B cell (primary cell): ENCODE results near the gene ZEB2. TPM values are rescaled to one million over a fixed set of nuclear protein-coding genes. Genes with fewer than 3 reads are reported as not detected.

Source experiments
- ATAC-seq: fragments of 200-7000 bp; cut with Tn5 transposase; one replicate; pipeline ENCODE4 v1.10.0; 2021; ENCODE audit warnings: low read depth, mild to moderate bottlenecking, moderate number of reproducible peaks, moderate library complexity
- CTCF ChIA-PET: fragments of 350-600 bp; sonication (Branson Sonifier 250); formaldehyde crosslinking; loops from one replicate; lab custom pipeline; 2021; ENCODE audit warnings: antibody characterized with exemption, inconsistent platforms; lab: Charles Lee
- POLR2A ChIA-PET: fragments of 350-600 bp; sonication (Branson Sonifier 250); formaldehyde crosslinking; loops from one replicate; lab custom pipeline; 2021; ENCODE audit warnings: antibody characterized with exemption; lab: Charles Lee
- DNase-seq: peaks from one replicate; pipeline ENCODE4 v3.0.0; 2013
- H2AFZ ChIP-seq: 2 replicates; pipeline ENCODE4 v1.6.1; 2012; ENCODE audit warnings: mild to moderate bottlenecking, low read depth, low read length; ENCODE audit not compliant: insufficient read depth, poor library complexity, severe bottlenecking
- H3K27ac ChIP-seq, 2 donors: 1 replicate in 1 of 2; 2 replicates in 1 of 2; pipeline ENCODE4 v1.5.1; 2012 to 2013; ENCODE audit warnings: low read length in 2 of 2, mild to moderate bottlenecking in 2 of 2, moderate library complexity in 1 of 2
- H3K27me3 ChIP-seq, 4 experiments: fragments of 200-600 bp in 1 of 4; sonication (generic) in 1 of 4; replicated peaks in 1 of 4; 1 replicate in 2 of 4; 2 replicates in 2 of 4; pipeline versions ENCODE4 v1.6.1 to v1.7.0; 2013 to 2016; ENCODE audit warnings: low read length in 3 of 4, mild to moderate bottlenecking in 2 of 4, mixed read lengths in 1 of 4, moderate library complexity in 1 of 4; ENCODE audit not compliant: insufficient read depth in 4 of 4, control insufficient read depth in 3 of 4; ENCODE audit errors: control extremely low read depth in 1 of 4
- H3K36me3 ChIP-seq, 2 experiments: replicated peaks in 1 of 2; 1 replicate in 1 of 2; 2 replicates in 1 of 2; pipeline versions ENCODE4 v1.6.1 to v1.7.1; 2013; ENCODE audit warnings: low read length in 1 of 2; ENCODE audit not compliant: insufficient read depth in 2 of 2, control insufficient read depth in 1 of 2; ENCODE audit errors: control extremely low read depth in 1 of 2, extremely low read depth in 1 of 2
- H3K4me1 ChIP-seq, 2 donors: fragments of 200-600 bp in 1 of 2; sonication (generic) in 1 of 2; 1 replicate in 1 of 2; 2 replicates in 1 of 2; pipeline versions ENCODE4 v1.5.1 to v1.6.1; 2013 to 2017; ENCODE audit warnings: low read length in 2 of 2; ENCODE audit not compliant: control insufficient read depth in 2 of 2, insufficient read depth in 2 of 2
- H3K4me2 ChIP-seq: replicated peaks from 2 replicates; pipeline ENCODE3; 2012; ENCODE audit warnings: mild to moderate bottlenecking, low read depth, low read length; ENCODE audit not compliant: poor library complexity, severe bottlenecking
- H3K4me3 ChIP-seq, 5 experiments: fragments of 200-600 bp in 1 of 5; sonication (generic) in 1 of 5; 1 replicate in 3 of 5; 2 replicates in 2 of 5; pipeline versions ENCODE4 v1.5.1 to v1.7.0; 2011 to 2016; ENCODE audit warnings: low read length in 4 of 5, mild to moderate bottlenecking in 4 of 5, low read depth in 2 of 5, control low read depth in 1 of 5, moderate library complexity in 1 of 5; ENCODE audit not compliant: insufficient read depth in 1 of 5; ENCODE audit errors: control extremely low read depth in 1 of 5, extremely low read depth in 1 of 5
- H3K79me2 ChIP-seq: fragments of 200-600 bp; sonication (generic); one replicate; pipeline ENCODE4 v1.6.0; 2016; ENCODE audit warnings: low read length; ENCODE audit not compliant: control insufficient read depth, insufficient read depth
- H3K9ac ChIP-seq: fragments of 200-600 bp; sonication (generic); 2 replicates; pipeline ENCODE4 v1.6.1; 2017; ENCODE audit warnings: mild to moderate bottlenecking, low read length, moderate library complexity
- H3K9me3 ChIP-seq, 3 donors: one replicate each; pipeline versions ENCODE4 v1.6.1 to v1.7.1; 2013; ENCODE audit warnings: low read length in 2 of 3; ENCODE audit not compliant: control insufficient read depth in 2 of 3, insufficient read depth in 1 of 3; ENCODE audit errors: control extremely low read depth in 1 of 3
- H4K20me1 ChIP-seq: 2 replicates; pipeline ENCODE4 v1.6.0; 2012; ENCODE audit warnings: mild to moderate bottlenecking, low read length; ENCODE audit not compliant: insufficient read depth, control insufficient read depth, poor library complexity, severe bottlenecking
- H3K27ac Mint-ChIP-seq: one replicate; pipeline ENCODE4 v1.8.0; 2021; ENCODE audit warnings: mixed read lengths
- H3K27me3 Mint-ChIP-seq: one replicate; pipeline ENCODE4 v1.8.0; 2021; ENCODE audit warnings: mixed read lengths
- H3K4me1 Mint-ChIP-seq: one replicate; pipeline ENCODE4 v1.8.0; 2021; ENCODE audit warnings: mixed read lengths
- H3K4me3 Mint-ChIP-seq: one replicate; pipeline ENCODE4 v1.8.0; 2021; ENCODE audit warnings: mixed read lengths
- H3K9me3 Mint-ChIP-seq: one replicate; pipeline ENCODE4 v1.8.0; 2022; ENCODE audit warnings: mixed read lengths; ENCODE audit not compliant: insufficient read depth
- EZH2 ChIP-seq: IDR thresholded peaks from 2 replicates; pipeline ENCODE4 v1.6.1; 2012; ENCODE audit warnings: borderline replicate concordance, low read depth, mild to moderate bottlenecking, moderate library complexity, low read length; ENCODE audit not compliant: insufficient read depth, poor library complexity, severe bottlenecking
- whole genome bisulfite sequencing: methylation state at CpG from one replicate; pipeline ENCODE4 v1.1.5; 2013; ENCODE audit warnings: missing lambda C conversion rate; ENCODE audit not compliant: insufficient coverage; 5-methylcytosine and 5-hydroxymethylcytosine counted together
- intact Hi-C: fragments of 100-400 bp; cut with micrococcal nuclease; formaldehyde crosslinking; loops from one replicate; pipeline ENCODE4 v1.10.0; 2022
- polyA plus RNA-seq: library from polyadenylated mRNA; depleted of rRNA; stranded (reverse); fragments of >200 nt; gene quantifications from 2 replicates; pipeline ENCODE4 v1.2.3, GENCODE V29; 2012
- total RNA-seq, 2 donors: library from RNA; stranded (reverse); fragments of 120-200 nt in 1 of 2; gene quantifications; 1 replicate in 1 of 2; 2 replicates in 1 of 2; pipeline versions ENCODE4 v1.2.3 to v1.2.4, GENCODE V29; 2013 to 2022
- TF ChIP-seq, protein P1 (sequence below): fragments of 200-600 bp; IDR thresholded peaks from one replicate; pipeline ENCODE4 v1.8.0; 2022; ENCODE audit warnings: antibody characterized with exemption, mild to moderate bottlenecking

ZEB2 gene
- total and polyA plus RNA-seq, 2 donors (not counting 1 experiment from before 2014, with no cell fraction given), result 56.3 to 217 TPM

DNA sequence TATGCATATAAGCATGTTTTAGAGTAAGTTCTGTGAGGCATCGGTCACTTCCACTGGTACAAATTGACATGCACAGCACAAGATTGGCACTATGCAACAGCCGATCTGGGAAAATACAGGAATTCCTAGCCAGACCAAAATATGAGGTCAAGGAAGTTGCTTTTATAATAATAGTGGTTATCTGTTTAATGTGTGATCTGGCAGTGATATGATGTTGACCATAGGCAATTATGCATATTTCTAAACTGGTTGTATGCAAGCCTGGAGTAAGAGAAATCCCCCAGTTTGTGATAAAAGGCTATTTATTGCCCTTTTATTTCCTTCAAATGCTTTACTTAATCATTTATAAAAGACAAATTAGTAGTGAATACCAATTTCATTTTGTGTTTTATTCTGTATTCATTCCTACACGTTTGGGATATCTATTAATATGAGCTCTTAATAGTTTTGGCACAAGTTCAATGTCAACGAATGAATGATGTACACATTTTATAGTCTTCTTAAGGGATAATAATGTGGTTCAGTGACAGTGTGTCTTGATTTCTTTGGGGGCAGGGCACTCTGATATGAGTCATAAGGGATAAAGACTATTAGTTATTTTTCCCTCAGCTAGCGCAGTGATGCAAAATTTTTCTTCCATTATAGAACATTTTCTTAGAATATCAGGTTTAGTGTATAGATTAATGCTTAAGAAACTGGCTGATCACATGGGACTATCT, 34.7 kb upstream of the ZEB2 start:
- Histone ChIP-seq H3K79me2 (no peaks in the 10 kb centered on the region), H3K27me3 (peaks cover 0 to 18% (median 6%) of the 10 kb centered on the region in 4 experiments), H3K4me1 (no peaks in the 10 kb centered on the region), H3K9me3 (no peaks in the 10 kb centered on the region), H3K36me3 (no peaks in the 10 kb centered on the region), H4K20me1 (no peaks in the 10 kb centered on the region), H3K4me2 (no peak overlapping the region), H3K4me3 (no peak overlapping the region), H3K27ac (no peak overlapping the region), H2AFZ (no peak overlapping the region), H3K9ac (no peak overlapping the region)
- CTCF ChIA-PET, result no interaction called here
- Mint-ChIP-seq H3K27ac (no peak overlapping the region), H3K9me3 (no peaks in the 10 kb centered on the region), H3K27me3 (peaks cover 14% of the 10 kb centered on the region), H3K4me1 (peaks cover 5% of the 10 kb centered on the region), H3K4me3 (no peak overlapping the region)
- DNase-seq (no peak), ATAC-seq (no peak)
- intact Hi-C loops, result no loop called here
- TF ChIP-seq EZH2, result no peak
- TF ChIP-seq, protein P1, sequence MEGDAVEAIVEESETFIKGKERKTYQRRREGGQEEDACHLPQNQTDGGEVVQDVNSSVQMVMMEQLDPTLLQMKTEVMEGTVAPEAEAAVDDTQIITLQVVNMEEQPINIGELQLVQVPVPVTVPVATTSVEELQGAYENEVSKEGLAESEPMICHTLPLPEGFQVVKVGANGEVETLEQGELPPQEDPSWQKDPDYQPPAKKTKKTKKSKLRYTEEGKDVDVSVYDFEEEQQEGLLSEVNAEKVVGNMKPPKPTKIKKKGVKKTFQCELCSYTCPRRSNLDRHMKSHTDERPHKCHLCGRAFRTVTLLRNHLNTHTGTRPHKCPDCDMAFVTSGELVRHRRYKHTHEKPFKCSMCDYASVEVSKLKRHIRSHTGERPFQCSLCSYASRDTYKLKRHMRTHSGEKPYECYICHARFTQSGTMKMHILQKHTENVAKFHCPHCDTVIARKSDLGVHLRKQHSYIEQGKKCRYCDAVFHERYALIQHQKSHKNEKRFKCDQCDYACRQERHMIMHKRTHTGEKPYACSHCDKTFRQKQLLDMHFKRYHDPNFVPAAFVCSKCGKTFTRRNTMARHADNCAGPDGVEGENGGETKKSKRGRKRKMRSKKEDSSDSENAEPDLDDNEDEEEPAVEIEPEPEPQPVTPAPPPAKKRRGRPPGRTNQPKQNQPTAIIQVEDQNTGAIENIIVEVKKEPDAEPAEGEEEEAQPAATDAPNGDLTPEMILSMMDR, result no peak
- WGBS, result 100% methylated on average over 2 of the region's 5 CpGs
- POLR2A ChIA-PET, result no interaction called here

DNA sequence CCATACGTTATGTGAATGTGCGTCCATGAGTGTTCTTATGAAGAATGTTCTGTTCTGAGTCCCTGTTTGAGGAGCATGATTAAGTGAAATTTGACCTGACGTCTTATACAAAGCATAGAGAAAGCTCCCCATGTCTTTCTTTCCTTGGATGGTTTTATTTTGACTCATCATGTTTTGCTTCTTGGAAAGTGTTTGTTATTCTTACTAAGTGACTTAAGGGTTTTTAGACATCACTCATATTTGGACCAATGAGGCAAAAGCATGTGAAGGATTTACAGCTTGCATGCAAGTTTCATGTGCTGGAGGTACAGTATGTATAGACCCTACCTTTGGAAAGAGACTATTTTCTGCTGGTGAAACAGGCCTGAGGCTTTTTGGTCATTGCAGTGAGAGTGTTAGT, 33.5 kb upstream of the ZEB2 start:
- no peak for TF ChIP-seq EZH2
- TF ChIP-seq, protein P1, result no peak
- no peak overlapping the region for H2AFZ ChIP-seq
- CTCF ChIA-PET, result no interaction called here

More for the DNA sequence above, 33.5 kb upstream of the ZEB2 start:
- Histone ChIP-seq H3K9me3 (no peaks in the 10 kb centered on the region), H3K36me3 (no peaks in the 10 kb centered on the region), H3K27me3 (peaks cover 0 to 18% (median 5%) of the 10 kb centered on the region in 4 experiments), H3K27ac (no peak overlapping the region), H3K9ac (no peak overlapping the region), H4K20me1 (peaks cover 3% of the 10 kb centered on the region), H3K4me1 (peaks cover 9 to 10% of the 10 kb centered on the region in 2 donors), H3K4me3 (no peak overlapping the region), H3K4me2 (no peak overlapping the region), H3K79me2 (no peaks in the 10 kb centered on the region)
- Mint-ChIP-seq H3K4me1 (peaks cover 12% of the 10 kb centered on the region), H3K27me3 (peaks cover 17% of the 10 kb centered on the region), H3K9me3 (no peaks in the 10 kb centered on the region), H3K27ac (no peak overlapping the region), H3K4me3 (no peak overlapping the region)
- POLR2A ChIA-PET, result no interaction called here
- intact Hi-C loops, result no loop called here
- ATAC-seq, result no peak
- no peak for DNase-seq
- WGBS, result 96% methylated on average over 3 of the region's 3 CpGs
